ENCODE data around the gene ODF2. TPM values are rescaled to one million over a fixed set of nuclear protein-coding genes. Genes with fewer than 3 reads are reported as not detected.

The ODF2 gene
- total RNA-seq, 1 experiment from 2014 or later = 46.8 TPM

DNA sequence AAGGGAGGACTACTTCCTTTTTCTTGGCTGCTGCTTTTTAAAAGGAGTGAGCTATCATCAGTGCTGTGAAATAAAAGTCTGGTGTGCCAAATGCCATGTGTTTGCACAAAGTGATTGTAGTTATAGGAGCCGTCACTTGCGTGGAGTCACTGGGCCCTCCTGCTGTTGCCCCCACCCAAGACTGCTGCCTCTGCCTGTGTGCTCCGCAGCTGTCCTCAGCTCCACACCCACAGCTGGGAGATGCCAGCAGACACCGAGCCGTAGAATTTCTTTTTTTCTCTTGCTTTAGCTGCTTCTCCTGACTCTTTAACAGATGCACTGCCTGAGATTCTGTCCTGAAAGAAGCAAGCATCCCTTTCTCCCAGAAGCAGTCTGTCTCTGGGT is 38.9 kb downstream of the ODF2 start (continued):
- TF ChIP-seq ELF1 (IDR thresholded peaks at IDR 0.05; ENCODE audit: borderline replicate concordance, low read depth) = no peak
- no peak for TF ChIP-seq CTCF (IDR thresholded peaks at IDR 0.05 in 2 of 3, conservative IDR thresholded peaks at IDR 0.05 in 1 of 3; ENCODE audit: borderline replicate concordance in 1 of 3, insufficient read depth in 1 of 3, low read depth in 2 of 3, low read length in 2 of 3)

DNA sequence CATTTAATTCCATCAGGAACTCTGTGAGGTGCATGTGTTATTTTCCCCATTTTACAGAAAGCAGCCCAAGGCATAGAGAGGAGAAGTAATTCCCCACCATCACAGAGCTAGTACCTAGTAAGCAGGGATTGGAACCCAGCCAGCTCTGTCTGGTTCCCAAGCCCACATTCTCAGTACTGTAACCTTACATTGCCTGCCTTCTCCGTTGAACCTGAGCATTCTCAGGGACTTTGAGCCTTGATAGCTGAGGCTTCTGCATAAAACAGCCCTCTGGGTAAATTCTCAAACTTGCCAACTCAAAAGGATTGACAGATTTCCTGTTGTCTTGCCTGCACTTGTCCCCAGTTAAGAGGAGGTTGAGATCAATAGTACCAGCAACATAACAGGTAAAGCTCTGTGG is 39.5 kb downstream of the ODF2 start:
- ChIA-PET CTCF (no interaction called here), POLR2A (no interaction called here), RAD21 (ENCODE audit: low non-redundant PET in 1 of 2, low total read pairs in 2 of 2, uncharacterized antibody in 2 of 2, unreplicated experiment in 2 of 2) (no interaction called here)
- H4K20me1 ChIP-seq (ENCODE audit: insufficient read depth) = no peaks in the 10 kb centered on the region
- TF ChIP-seq CEBPB (IDR thresholded peaks at IDR 0.05; ENCODE audit: low read depth) (no peak), ATF3 (IDR thresholded peaks at IDR 0.05) (no peak), ZBTB33 (IDR thresholded peaks at IDR 0.05; ENCODE audit: extremely low read depth, insufficient replicate concordance, low read length) (no peak), SRF (IDR thresholded peaks at IDR 0.05; ENCODE audit: low read depth) (no peak), POLR2AphosphoS5 (IDR thresholded peaks at IDR 0.05; ENCODE audit: low read depth, low read length) (no peak), MAX (IDR thresholded peaks at IDR 0.05) (no peak), JUND (IDR thresholded peaks at IDR 0.05) (no peak), YY1 (IDR thresholded peaks at IDR 0.05; ENCODE audit: extremely low read depth, insufficient replicate concordance, low read depth, low read length) (no peak), CTCF (IDR thresholded peaks at IDR 0.05 in 2 of 3, conservative IDR thresholded peaks at IDR 0.05 in 1 of 3; ENCODE audit: borderline replicate concordance in 1 of 3, insufficient read depth in 1 of 3, low read depth in 2 of 3, low read length in 2 of 3) (no peak), RAD21 (IDR thresholded peaks at IDR 0.05; ENCODE audit: low read depth) (no peak), POLR2A (IDR thresholded peaks at IDR 0.05; ENCODE audit: borderline replicate concordance, extremely low read depth, insufficient read depth, insufficient read length) (no peak), ZFX (IDR thresholded peaks at IDR 0.05) (no peak), SIN3A (IDR thresholded peaks at IDR 0.05; ENCODE audit: low read depth) (no peak), ZNF274 (IDR thresholded peaks at IDR 0.05; ENCODE audit: low read depth, low read length) (no peak)
- no peak overlapping the region for H3K4me3 ChIP-seq (replicated peaks in 1 of 2; ENCODE audit: low read depth in 1 of 2, low read length in 2 of 2)
- no peak overlapping the region for H3K27ac ChIP-seq (ENCODE audit: low read depth, low read length)
- H3K36me3 ChIP-seq (ENCODE audit: control insufficient read depth in 1 of 2, insufficient read depth in 2 of 2, low read length in 2 of 2) = peaks cover 35 to 52% of the 10 kb centered on the region in 2 experiments
- no peaks in the 10 kb centered on the region for H3K9me2 ChIP-seq (ENCODE audit: insufficient read depth)
- intact Hi-C loops (cut with micrococcal nuclease) = no loop called here
- no peak overlapping the region for H3K4me2 ChIP-seq (ENCODE audit: low read length)
- no peaks in the 10 kb centered on the region for H3K27me3 ChIP-seq (ENCODE audit: insufficient read depth, low read length)
- no peaks in the 10 kb centered on the region for H3K79me2 ChIP-seq (ENCODE audit: insufficient read depth, low read length)
- H3K4me1 ChIP-seq (ENCODE audit: control insufficient read depth in 1 of 2, insufficient read depth in 2 of 2, low read length in 2 of 2) = peaks cover 2 to 6% of the 10 kb centered on the region in 2 experiments; a peak in 2 of 4 replicates
- BruUV-seq (replicated peaks) = no TSS peak
- DNase-seq (ENCODE audit: low read depth, low spot score) = no peak
- no peak overlapping the region for H3K9ac ChIP-seq (ENCODE audit: low read length)
- no peak overlapping the region for H2AFZ ChIP-seq (ENCODE audit: low read depth, low read length, poor library complexity, severe bottlenecking)
- ATAC-seq = no peak
- H3K9me3 ChIP-seq (ENCODE audit: control insufficient read depth in 1 of 2, insufficient read depth in 1 of 2, low read depth in 1 of 2, low read length in 2 of 2) = no peaks in the 10 kb centered on the region
